NOMO-1 treated with DMSO at 0.1 percent for 48 hours (cell line): ENCODE data around the gene DUSP10.
A peak's percentile ranks its signal among the peaks of the same experiment; 100 is the strongest.

ENCODE experiments used
- DNase-seq: peaks from one replicate; lab custom pipeline; 2025; ENCODE audit not compliant: unreplicated experiment; lab: John Stamatoyannopoulos, UW

Gene DUSP10

GRCh38 chr1:221741703-221742554, at the start of gene DUSP10:
Gene DUSP10, minus strand, starts transcription at chr1:221742089. Its CDS starts 2,345 bp downstream, at chr1:221739744.
- DNase-seq = peak; percentile 100

GRCh38 chr1:221788466-221788865, 46.6 kb upstream of the DUSP10 start:
- DNase-seq = no peak

GRCh38 chr1:221786647-221787046, 44.8 kb upstream of the DUSP10 start:
- DNase-seq = no peak

- peak; percentile 43 for DNase-seq
These were observed 42.0 kb upstream of the DUSP10 start for GRCh38 chr1:221783936-221784335.

- no peak for DNase-seq
These were observed 41.5 kb upstream of the DUSP10 start for GRCh38 chr1:221783437-221783836.

- no peak for DNase-seq
These were observed 41.1 kb upstream of the DUSP10 start for GRCh38 chr1:221782970-221783369.

GRCh38 chr1:221782477-221782876, 40.6 kb upstream of the DUSP10 start:
- DNase-seq = no peak

GRCh38 chr1:221781102-221781755, 39.3 kb upstream of the DUSP10 start:
- DNase-seq = peak; percentile 88

- DNase-seq = no peak
These were observed 38.3 kb upstream of the DUSP10 start for GRCh38 chr1:221780175-221780574.

GRCh38 chr1:221779771-221780170, 37.9 kb upstream of the DUSP10 start:
- DNase-seq = no peak

- DNase-seq = peak; percentile 55
These were observed 36.8 kb upstream of the DUSP10 start for GRCh38 chr1:221778535-221779142.

- no peak for DNase-seq
These were observed 36.2 kb upstream of the DUSP10 start for GRCh38 chr1:221778125-221778524.

GRCh38 chr1:221777431-221778072, 35.7 kb upstream of the DUSP10 start:
- DNase-seq = peak; percentile 82

GRCh38 chr1:221776495-221777301, 34.8 kb upstream of the DUSP10 start:
- peak; percentile 70 for DNase-seq

- no peak for DNase-seq
These were observed 33.3 kb upstream of the DUSP10 start for GRCh38 chr1:221775206-221775605.

- DNase-seq = no peak
These were observed 32.4 kb upstream of the DUSP10 start for GRCh38 chr1:221774054-221774842.

- DNase-seq = no peak
These were observed 31.5 kb upstream of the DUSP10 start for GRCh38 chr1:221773383-221773782.

- DNase-seq = no peak
These were observed 30.2 kb upstream of the DUSP10 start for GRCh38 chr1:221772117-221772516.

GRCh38 chr1:221768444-221769066, 26.7 kb upstream of the DUSP10 start:
- DNase-seq = peak; percentile 87
